Activated CD8-positive, alpha-beta T cell treated with anti-CD3 and anti-CD28 coated beads, Interleukin-2, amount 10 ng/mL, durations not matched to agents 7 days and 5 days (primary cell): Measurements from ENCODE around the gene UBQLN3. TPM values are rescaled to one million over a fixed set of nuclear protein-coding genes. Genes with fewer than 3 reads are reported as not detected.

Source experiments
- ATAC-seq: fragments of 150-1000 bp; cut with Tn5 transposase; one replicate; pipeline ENCODE4 v1.10.0; 2021; ENCODE audit warnings: moderate library complexity
- CTCF ChIA-PET: fragments of 350-600 bp; sonication (Branson Sonifier 250); formaldehyde crosslinking; loops from one replicate; lab custom pipeline; 2021; ENCODE audit warnings: antibody characterized with exemption; lab: Charles Lee
- POLR2A ChIA-PET: fragments of 350-600 bp; sonication (Branson Sonifier 250); formaldehyde crosslinking; loops from one replicate; lab custom pipeline; 2021; ENCODE audit warnings: antibody characterized with exemption; lab: Charles Lee
- DNase-seq: peaks from one replicate; pipeline ENCODE4 v3.0.0-alpha.2; 2020
- H3K27ac Mint-ChIP-seq: one replicate; pipeline ENCODE4 v1.8.0; 2021; ENCODE audit warnings: mild to moderate bottlenecking, mixed read lengths
- H3K27me3 Mint-ChIP-seq: one replicate; pipeline ENCODE4 v1.8.0; 2021; ENCODE audit warnings: low read depth, mixed read lengths
- H3K36me3 Mint-ChIP-seq: one replicate; pipeline ENCODE4 v1.8.0; 2021; ENCODE audit warnings: low read depth, mixed read lengths
- H3K4me1 Mint-ChIP-seq: one replicate; pipeline ENCODE4 v1.8.0; 2021; ENCODE audit warnings: low read depth, mixed read lengths
- H3K4me3 Mint-ChIP-seq: one replicate; pipeline ENCODE4 v1.8.0; 2021; ENCODE audit warnings: mild to moderate bottlenecking, mixed read lengths
- H3K9me3 Mint-ChIP-seq: one replicate; pipeline ENCODE4 v1.8.0; 2022; ENCODE audit warnings: mixed read lengths; ENCODE audit not compliant: insufficient read depth
- total RNA-seq, 2 experiments: library from RNA; stranded (reverse); gene quantifications; one replicate each; pipeline ENCODE4 v1.2.3, GENCODE V29; 2021

UBQLN3 gene
- total RNA-seq, 2 experiments from 2014 or later, result not detected

DNA sequence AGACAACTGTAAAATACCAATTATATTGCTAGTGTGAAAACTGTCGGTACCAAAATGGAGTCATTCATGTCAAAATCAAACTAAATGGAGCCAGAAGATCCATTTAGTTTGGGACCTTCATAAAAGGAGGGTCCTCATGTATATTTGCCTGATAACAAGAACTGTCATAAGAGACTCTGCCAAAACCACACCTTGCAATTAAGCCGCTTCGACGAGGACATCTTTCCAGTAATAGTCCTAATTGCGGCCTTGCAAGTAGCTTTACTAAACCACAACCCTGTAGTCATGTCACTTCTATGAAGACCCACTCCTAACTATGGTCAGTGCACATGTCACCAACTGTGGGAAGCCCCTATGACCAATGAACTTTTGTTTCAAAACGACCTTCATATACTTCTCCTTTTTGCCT is 9.4 kb downstream of the UBQLN3 start:
- peaks cover 12% of the 10 kb centered on the region for H3K27me3 Mint-ChIP-seq
- H3K9me3 Mint-ChIP-seq, result no peaks in the 10 kb centered on the region
- DNase-seq (no peak), ATAC-seq (no peak)
- no peak overlapping the region for H3K4me3 Mint-ChIP-seq
- H3K27ac Mint-ChIP-seq, result no peak overlapping the region
- ChIA-PET POLR2A (no interaction called here), CTCF (no interaction called here)
- no peaks in the 10 kb centered on the region for H3K36me3 Mint-ChIP-seq
- H3K4me1 Mint-ChIP-seq, result no peaks in the 10 kb centered on the region

DNA sequence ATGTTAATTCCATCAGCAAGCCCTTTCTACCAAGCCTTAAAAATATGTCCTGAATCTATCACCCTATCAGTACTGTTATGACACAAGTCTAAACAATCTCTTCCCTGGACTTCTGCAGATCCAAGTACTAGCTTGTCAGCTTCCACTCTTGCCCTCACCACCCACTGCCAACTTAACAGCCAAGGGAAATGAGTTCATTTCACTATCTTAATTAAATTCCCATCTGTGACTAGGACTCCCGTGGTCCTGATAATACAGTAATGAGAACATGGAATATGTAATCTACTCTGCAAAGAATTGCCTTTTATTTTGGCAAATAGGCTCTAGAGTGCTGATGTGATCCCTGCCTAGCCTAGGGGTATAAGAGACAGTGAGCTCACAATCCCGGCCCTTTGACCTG is 10.1 kb downstream of the UBQLN3 start:
- Mint-ChIP-seq H3K27me3 (peaks cover 12% of the 10 kb centered on the region), H3K27ac (no peak overlapping the region), H3K4me3 (no peak overlapping the region), H3K9me3 (no peaks in the 10 kb centered on the region), H3K4me1 (no peaks in the 10 kb centered on the region), H3K36me3 (no peaks in the 10 kb centered on the region)
- ChIA-PET POLR2A (no interaction called here), CTCF (no interaction called here)
- DNase-seq (no peak), ATAC-seq (no peak)

DNA sequence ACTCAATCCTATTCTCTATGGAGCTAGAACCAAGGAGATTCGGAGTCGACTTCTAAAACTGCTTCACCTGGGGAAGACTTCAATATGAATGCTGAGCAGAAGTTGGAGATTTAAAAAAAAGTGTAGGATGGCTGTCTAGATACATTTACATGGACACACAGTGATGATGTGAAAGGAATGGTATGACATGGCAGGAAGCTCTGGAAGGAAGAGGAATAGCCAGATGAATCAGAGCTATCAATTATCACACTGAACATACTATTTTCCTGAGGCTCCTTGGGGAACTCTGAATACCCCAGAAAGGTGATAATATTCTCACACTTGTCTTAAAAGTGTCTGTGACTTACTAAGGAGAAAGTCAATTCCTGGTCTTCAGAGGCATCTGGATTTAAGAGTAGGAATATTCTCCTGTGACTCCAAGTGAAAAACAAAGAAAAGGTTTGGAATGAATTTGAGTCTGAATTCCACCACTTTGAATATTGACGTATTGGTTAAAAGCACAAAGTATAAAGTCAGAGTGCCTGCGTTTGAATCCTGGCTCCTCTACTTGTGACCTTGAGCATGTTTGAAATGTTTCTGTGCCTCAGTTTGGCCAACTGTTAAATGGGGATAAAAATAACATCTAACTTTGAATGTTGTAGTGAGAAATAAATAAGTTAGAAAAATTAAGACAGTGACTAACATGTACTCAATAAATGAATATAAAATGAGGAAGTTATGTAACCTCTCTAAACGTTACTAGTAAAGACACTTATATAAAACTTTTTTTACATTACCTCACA is 20.0 kb downstream of the UBQLN3 start:
- no peaks in the 10 kb centered on the region for H3K36me3 Mint-ChIP-seq
- DNase-seq (no peak), ATAC-seq (no peak)
- H3K4me1 Mint-ChIP-seq, result no peaks in the 10 kb centered on the region
- H3K27me3 Mint-ChIP-seq, result peaks cover 11% of the 10 kb centered on the region
- no peak overlapping the region for H3K27ac Mint-ChIP-seq
- no peak overlapping the region for H3K4me3 Mint-ChIP-seq
- ChIA-PET CTCF (no interaction called here), POLR2A (no interaction called here)
- H3K9me3 Mint-ChIP-seq, result no peaks in the 10 kb centered on the region

DNA sequence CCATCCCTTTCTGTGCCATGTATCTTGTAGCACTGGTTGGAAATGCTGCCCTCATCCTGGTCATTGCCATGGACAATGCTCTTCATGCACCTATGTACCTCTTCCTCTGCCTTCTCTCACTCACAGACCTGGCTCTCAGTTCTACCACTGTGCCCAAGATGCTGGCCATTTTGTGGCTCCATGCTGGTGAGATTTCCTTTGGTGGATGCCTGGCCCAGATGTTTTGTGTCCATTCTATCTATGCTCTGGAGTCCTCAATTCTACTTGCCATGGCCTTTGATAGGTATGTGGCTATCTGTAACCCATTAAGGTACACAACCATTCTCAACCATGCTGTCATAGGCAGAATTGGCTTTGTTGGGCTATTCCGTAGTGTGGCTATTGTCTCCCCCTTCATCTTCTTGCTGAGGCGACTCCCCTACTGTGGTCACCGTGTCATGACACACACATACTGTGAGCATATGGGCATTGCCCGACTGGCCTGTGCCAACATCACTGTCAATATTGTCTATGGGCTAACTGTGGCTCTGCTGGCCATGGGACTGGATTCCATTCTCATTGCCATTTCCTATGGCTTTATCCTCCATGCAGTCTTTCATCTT is 20.9 kb downstream of the UBQLN3 start:
- peaks cover 9% of the 10 kb centered on the region for H3K27me3 Mint-ChIP-seq
- no peaks in the 10 kb centered on the region for H3K36me3 Mint-ChIP-seq
- no peak overlapping the region for H3K27ac Mint-ChIP-seq
- H3K9me3 Mint-ChIP-seq, result no peaks in the 10 kb centered on the region
- POLR2A ChIA-PET, result no interaction called here
- DNase-seq (no peak), ATAC-seq (no peak)
- H3K4me1 Mint-ChIP-seq, result no peaks in the 10 kb centered on the region
- no peak overlapping the region for H3K4me3 Mint-ChIP-seq
- CTCF ChIA-PET, result no interaction called here

- peaks cover 11% of the 10 kb centered on the region for H3K27me3 Mint-ChIP-seq
- no peak for DNase-seq
- ChIA-PET CTCF (no interaction called here), POLR2A (no interaction called here)
- no peaks in the 10 kb centered on the region for H3K9me3 Mint-ChIP-seq
- H3K4me3 Mint-ChIP-seq, result no peak within 1 kb of the TSS
- H3K27ac Mint-ChIP-seq, result no peak within 1 kb of the TSS
- no peaks in the 10 kb centered on the region for H3K4me1 Mint-ChIP-seq
- no peaks in the 10 kb centered on the region for H3K36me3 Mint-ChIP-seq
- no peak for ATAC-seq
These were observed 21.4 kb downstream of the UBQLN3 start, which contains the start of gene OR52D1 for GRCh38 chr11:5488385-5488784. OR52D1 (plus strand) TSS chr11:5488685; CDS start chr11:5488707, 22 bp downstream.

DNA sequence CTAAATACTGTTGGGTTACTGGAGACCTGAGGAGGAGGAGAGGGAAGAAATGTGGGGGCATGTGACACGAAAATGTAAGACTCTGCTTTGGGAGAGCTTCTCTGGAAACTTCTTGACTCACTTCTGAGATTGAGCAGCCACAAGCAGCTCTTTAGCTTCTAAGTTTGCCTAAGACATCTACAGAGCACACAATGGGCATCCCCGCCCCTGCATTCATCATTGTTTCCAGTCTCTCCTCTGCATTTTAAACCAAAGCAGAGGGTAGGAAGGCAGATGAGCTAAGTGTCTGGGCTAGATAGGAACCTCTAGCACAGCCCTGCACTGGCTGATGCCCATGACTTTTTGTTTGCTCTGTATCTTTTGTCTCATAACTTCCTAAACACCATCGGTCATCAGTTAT is 23.3 kb downstream of the UBQLN3 start:
- ChIA-PET POLR2A (no interaction called here), CTCF (interaction anchor here (1.2 kb wide), 1 partner anchor 11 kb away, joined by 4 read pairs; no protein-coding TSS in a partner anchor)
- no peaks in the 10 kb centered on the region for H3K36me3 Mint-ChIP-seq

DNA sequence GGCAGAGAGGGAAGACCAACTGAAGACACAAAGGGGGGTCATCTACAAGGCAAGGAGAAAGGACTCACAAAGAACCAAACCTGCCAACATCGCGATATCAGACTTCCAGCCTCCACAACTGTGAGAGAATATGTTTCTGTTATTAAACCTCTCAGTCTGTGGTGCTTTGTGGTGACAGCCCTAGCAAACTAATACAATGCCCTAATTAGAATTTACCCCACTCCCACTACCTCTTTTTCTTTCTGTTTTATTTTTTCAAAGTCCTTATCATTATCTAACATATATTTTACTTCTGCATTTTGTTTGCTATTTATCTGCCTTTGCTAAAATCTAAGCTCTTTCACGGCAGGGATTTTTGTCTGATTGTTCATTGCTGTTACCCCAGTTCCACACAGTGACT is 23.8 kb downstream of the UBQLN3 start:
- no peaks in the 10 kb centered on the region for H3K4me1 Mint-ChIP-seq
- DNase-seq, result no peak
- H3K9me3 Mint-ChIP-seq, result no peaks in the 10 kb centered on the region
- POLR2A ChIA-PET, result no interaction called here
- no peak for ATAC-seq
- H3K4me3 Mint-ChIP-seq, result no peak overlapping the region
- no peak overlapping the region for H3K27ac Mint-ChIP-seq
- H3K36me3 Mint-ChIP-seq, result no peaks in the 10 kb centered on the region
- CTCF ChIA-PET, result interaction anchor here (1.2 kb wide), 1 partner anchor 10 kb away, joined by 4 read pairs; no protein-coding TSS in a partner anchor
- peaks cover 8% of the 10 kb centered on the region for H3K27me3 Mint-ChIP-seq

More for the DNA sequence above, 23.3 kb downstream of the UBQLN3 start:
- Mint-ChIP-seq H3K27me3 (peaks cover 8% of the 10 kb centered on the region), H3K4me3 (no peak overlapping the region), H3K9me3 (no peaks in the 10 kb centered on the region), H3K4me1 (no peaks in the 10 kb centered on the region), H3K27ac (no peak overlapping the region)
- DNase-seq (no peak), ATAC-seq (no peak)

- no peaks in the 10 kb centered on the region for H3K9me3 Mint-ChIP-seq
- no peak for ATAC-seq
- no peak overlapping the region for H3K27ac Mint-ChIP-seq
These were observed 33.5 kb downstream of the UBQLN3 start for GRCh38 chr11:5476186-5476819.

GRCh38 chr11:5473921-5474320 is 35.8 kb downstream of the UBQLN3 start:
- ChIA-PET CTCF (no interaction called here), POLR2A (no interaction called here)
- H3K36me3 Mint-ChIP-seq, result no peaks in the 10 kb centered on the region
- ATAC-seq (no peak), DNase-seq (no peak)
- peaks cover 5% of the 10 kb centered on the region for H3K27me3 Mint-ChIP-seq
- no peaks in the 10 kb centered on the region for H3K9me3 Mint-ChIP-seq
- H3K4me3 Mint-ChIP-seq, result no peak overlapping the region
- H3K4me1 Mint-ChIP-seq, result no peaks in the 10 kb centered on the region
- H3K27ac Mint-ChIP-seq, result no peak overlapping the region

More at GRCh38 chr11:5476186-5476819, 33.5 kb downstream of the UBQLN3 start:
- no peak overlapping the region for H3K4me3 Mint-ChIP-seq
- no peaks in the 10 kb centered on the region for H3K4me1 Mint-ChIP-seq
- peak; percentile 58 for DNase-seq
- POLR2A ChIA-PET, result interaction anchor here (0.7 kb wide), 1 partner anchor 208 kb away, joined by 3 read pairs; the partner anchor contains the start of gene TRIM5
- CTCF ChIA-PET, result interaction anchor here (0.6 to 2.4 kb wide), 14 partner anchors 8 to 415 kb away, joined by 3 to 18 read pairs (median 3); partner anchors contain the start of gene OR52N2
- peaks cover 5% of the 10 kb centered on the region for H3K27me3 Mint-ChIP-seq
- H3K36me3 Mint-ChIP-seq, result no peaks in the 10 kb centered on the region

- ChIA-PET CTCF (interaction anchor here (1.8 kb wide), 1 partner anchor 9 kb away, joined by 7 read pairs; no protein-coding TSS in a partner anchor), POLR2A (no interaction called here)
- Mint-ChIP-seq H3K27me3 (no peaks in the 10 kb centered on the region), H3K36me3 (no peaks in the 10 kb centered on the region), H3K4me1 (no peaks in the 10 kb centered on the region), H3K9me3 (no peaks in the 10 kb centered on the region), H3K4me3 (no peak overlapping the region), H3K27ac (no peak overlapping the region)
- DNase-seq (no peak), ATAC-seq (no peak)
These were observed 42.2 kb downstream of the UBQLN3 start for GRCh38 chr11:5467527-5467926.

GRCh38 chr11:5460983-5461621 is 48.7 kb downstream of the UBQLN3 start:
- ATAC-seq (no peak), DNase-seq (no peak)
- H3K4me1 Mint-ChIP-seq, result no peaks in the 10 kb centered on the region
- ChIA-PET CTCF (interaction anchor here (1.3 kb wide), 1 partner anchor 15 kb away, joined by 3 read pairs; no protein-coding TSS in a partner anchor), POLR2A (no interaction called here)
- H3K36me3 Mint-ChIP-seq, result no peaks in the 10 kb centered on the region
- no peak overlapping the region for H3K4me3 Mint-ChIP-seq
- no peak overlapping the region for H3K27ac Mint-ChIP-seq
- H3K9me3 Mint-ChIP-seq, result no peaks in the 10 kb centered on the region
- H3K27me3 Mint-ChIP-seq, result no peaks in the 10 kb centered on the region
